HCT116 (cell line): ENCODE results near the gene SLC41A3.

Experiments
- CEBPB ChIP-seq: IDR thresholded peaks from 2 replicates; pipeline ENCODE4 v1.6.1; 2012; ENCODE audit warnings: low read depth
- CTCF ChIP-seq, 3 experiments: fragments of 200-600 bp in 1 of 3; sonication (generic) in 1 of 3; IDR thresholded peaks in 2 of 3; conservative IDR thresholded peaks in 1 of 3; 2 replicates each; pipeline ENCODE4 v1.5.1; 2012 to 2017; ENCODE audit warnings: low read depth in 2 of 3, low read length in 2 of 3, antibody characterized with exemption in 1 of 3, borderline replicate concordance in 1 of 3, control low read depth in 1 of 3, mild to moderate bottlenecking in 1 of 3, mixed read lengths in 1 of 3, mixed run types in 1 of 3, moderate library complexity in 1 of 3; ENCODE audit not compliant: insufficient read depth in 1 of 3
- EZH2 ChIP-seq: fragments of 200-600 bp; sonication (generic); IDR thresholded peaks from 2 replicates; pipeline ENCODE4 v1.6.1; 2017; ENCODE audit warnings: antibody characterized with exemption, mixed run types
- EZH2phosphoT487 ChIP-seq: fragments of 200-600 bp; IDR thresholded peaks from 2 replicates; pipeline ENCODE4 v1.6.1; 2018; ENCODE audit warnings: antibody characterized with exemption, borderline replicate concordance
- MAX ChIP-seq: IDR thresholded peaks from 2 replicates; pipeline ENCODE4 v1.6.1; 2012
- POLR2A ChIP-seq: IDR thresholded peaks from 2 replicates; pipeline ENCODE4 v1.7.0; 2011; ENCODE audit warnings: borderline replicate concordance; ENCODE audit not compliant: insufficient read depth, insufficient read length; ENCODE audit errors: extremely low read depth
- POLR2AphosphoS5 ChIP-seq: IDR thresholded peaks from 2 replicates; pipeline ENCODE4 v1.6.1; 2011; ENCODE audit warnings: mild to moderate bottlenecking, low read depth, low read length, moderate library complexity
- SP1 ChIP-seq: IDR thresholded peaks from 2 replicates; pipeline ENCODE4 v1.6.1; 2012; ENCODE audit warnings: low read depth
- TCF7L2 ChIP-seq: IDR thresholded peaks from 2 replicates; pipeline ENCODE4 v1.7.0; 2011; ENCODE audit warnings: borderline replicate concordance, inconsistent platforms; ENCODE audit not compliant: insufficient read depth, insufficient read length; ENCODE audit errors: extremely low read depth
- ZFX ChIP-seq: fragments of 450-650 bp; IDR thresholded peaks from 2 replicates; pipeline ENCODE4 v1.6.1; 2017
- ZNF274 ChIP-seq: fragments of 200-500 bp; sonication (Bioruptor generic); IDR thresholded peaks from 2 replicates; pipeline ENCODE4 v1.6.1; 2014; ENCODE audit warnings: mild to moderate bottlenecking, low read depth, low read length, inconsistent platforms

- no peak for TF ChIP-seq MAX
- no peak for TF ChIP-seq EZH2
- TF ChIP-seq TCF7L2 = no peak
- no peak for TF ChIP-seq POLR2A
- TF ChIP-seq SP1 = no peak
- TF ChIP-seq POLR2AphosphoS5 = no peak
- TF ChIP-seq EZH2phosphoT487 = no peak
- TF ChIP-seq ZNF274 = no peak
- no peak for TF ChIP-seq ZFX
- no peak for TF ChIP-seq CEBPB
- no peak for TF ChIP-seq CTCF (IDR thresholded peaks at IDR 0.05 in 2 of 3, conservative IDR thresholded peaks at IDR 0.05 in 1 of 3; ENCODE audit: borderline replicate concordance in 1 of 3, insufficient read depth in 1 of 3, low read depth in 2 of 3, low read length in 2 of 3)
Measured at GRCh38 chr3:126085276-126085675, 1.4 kb upstream of the SLC41A3 start.
